Measurements from ENCODE around the gene TOP3A.

The TOP3A gene

DNA sequence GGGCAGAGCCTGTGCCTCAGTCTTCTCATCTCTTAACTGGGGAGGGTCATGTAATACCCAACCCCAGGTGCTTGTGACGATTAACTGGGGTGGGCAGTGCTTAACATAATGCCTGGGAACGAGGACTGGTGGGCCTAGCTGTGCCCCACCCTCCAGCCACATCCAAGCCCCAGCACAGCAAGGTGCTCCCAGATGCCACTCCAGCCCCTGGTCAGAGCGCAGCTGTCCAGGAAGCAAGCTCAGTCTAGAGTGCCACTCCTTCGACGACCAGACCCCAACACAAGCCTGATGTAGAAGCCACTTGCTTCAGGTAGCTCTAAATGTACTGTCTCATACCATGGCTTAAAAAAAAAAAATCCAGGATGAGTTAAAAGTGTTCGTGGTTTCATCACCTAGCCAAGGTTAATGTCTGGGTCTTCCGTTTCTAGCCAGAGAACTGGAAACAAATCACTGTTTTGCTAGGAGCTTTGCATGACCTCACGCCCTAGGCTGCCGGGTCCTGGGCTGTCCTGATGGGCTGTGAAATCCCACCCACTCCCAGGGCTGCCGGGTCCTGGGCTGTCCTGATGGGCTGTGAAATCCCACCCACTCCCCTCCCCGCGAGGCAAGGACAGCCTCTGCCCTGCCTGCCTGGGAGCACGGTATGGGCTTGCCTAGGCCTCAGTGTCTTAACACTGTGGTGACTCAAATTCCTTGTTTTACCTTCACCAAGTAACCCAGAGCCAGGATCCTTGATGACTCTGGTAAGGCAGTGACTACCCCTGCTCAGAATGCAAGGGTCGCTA is 46.7 kb downstream of the TOP3A start:
- TF ChIP-seq, protein P1, sequence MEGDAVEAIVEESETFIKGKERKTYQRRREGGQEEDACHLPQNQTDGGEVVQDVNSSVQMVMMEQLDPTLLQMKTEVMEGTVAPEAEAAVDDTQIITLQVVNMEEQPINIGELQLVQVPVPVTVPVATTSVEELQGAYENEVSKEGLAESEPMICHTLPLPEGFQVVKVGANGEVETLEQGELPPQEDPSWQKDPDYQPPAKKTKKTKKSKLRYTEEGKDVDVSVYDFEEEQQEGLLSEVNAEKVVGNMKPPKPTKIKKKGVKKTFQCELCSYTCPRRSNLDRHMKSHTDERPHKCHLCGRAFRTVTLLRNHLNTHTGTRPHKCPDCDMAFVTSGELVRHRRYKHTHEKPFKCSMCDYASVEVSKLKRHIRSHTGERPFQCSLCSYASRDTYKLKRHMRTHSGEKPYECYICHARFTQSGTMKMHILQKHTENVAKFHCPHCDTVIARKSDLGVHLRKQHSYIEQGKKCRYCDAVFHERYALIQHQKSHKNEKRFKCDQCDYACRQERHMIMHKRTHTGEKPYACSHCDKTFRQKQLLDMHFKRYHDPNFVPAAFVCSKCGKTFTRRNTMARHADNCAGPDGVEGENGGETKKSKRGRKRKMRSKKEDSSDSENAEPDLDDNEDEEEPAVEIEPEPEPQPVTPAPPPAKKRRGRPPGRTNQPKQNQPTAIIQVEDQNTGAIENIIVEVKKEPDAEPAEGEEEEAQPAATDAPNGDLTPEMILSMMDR (IDR thresholded peaks at IDR 0.05; ENCODE audit: low read depth, low read length): no peak
- H3K4me1 ChIP-seq: no peaks in the 10 kb centered on the region
- DNase-seq: no peak
- no peaks in the 10 kb centered on the region for H3K36me3 ChIP-seq
- H3K9me3 ChIP-seq: no peaks in the 10 kb centered on the region
- no peaks in the 10 kb centered on the region for H3K27me3 ChIP-seq
- no peak overlapping the region for H3K4me3 ChIP-seq (ENCODE audit: low read depth, low read length)

DNA sequence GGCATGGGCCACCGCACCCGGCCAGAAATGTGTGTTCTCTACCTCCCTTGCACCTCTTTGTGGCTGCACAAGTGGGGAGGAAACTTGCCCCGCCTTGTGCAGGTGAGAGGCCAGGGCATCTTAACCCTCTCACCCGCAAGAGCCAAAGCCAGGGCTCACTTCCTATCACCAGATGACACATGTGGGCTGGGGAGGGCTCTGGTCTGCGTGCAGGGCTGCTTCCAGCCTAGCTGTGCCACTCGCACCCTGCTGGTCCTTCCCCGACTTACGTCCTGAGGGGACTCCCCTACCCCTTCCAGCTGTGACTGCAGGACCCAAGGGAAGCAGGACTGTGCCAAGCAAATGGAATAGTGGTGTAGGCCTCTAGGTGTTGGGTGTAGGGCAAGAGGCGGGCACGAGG is 47.4 kb downstream of the TOP3A start:
- H3K4me1 ChIP-seq: no peaks in the 10 kb centered on the region
- TF ChIP-seq, protein P1 (IDR thresholded peaks at IDR 0.05; ENCODE audit: low read depth, low read length): no peak
- peak; percentile 36 for DNase-seq
- H3K4me3 ChIP-seq (ENCODE audit: low read depth, low read length): no peak overlapping the region
- H3K36me3 ChIP-seq: no peaks in the 10 kb centered on the region
- H3K27me3 ChIP-seq: no peaks in the 10 kb centered on the region
- H3K9me3 ChIP-seq: no peaks in the 10 kb centered on the region

DNA sequence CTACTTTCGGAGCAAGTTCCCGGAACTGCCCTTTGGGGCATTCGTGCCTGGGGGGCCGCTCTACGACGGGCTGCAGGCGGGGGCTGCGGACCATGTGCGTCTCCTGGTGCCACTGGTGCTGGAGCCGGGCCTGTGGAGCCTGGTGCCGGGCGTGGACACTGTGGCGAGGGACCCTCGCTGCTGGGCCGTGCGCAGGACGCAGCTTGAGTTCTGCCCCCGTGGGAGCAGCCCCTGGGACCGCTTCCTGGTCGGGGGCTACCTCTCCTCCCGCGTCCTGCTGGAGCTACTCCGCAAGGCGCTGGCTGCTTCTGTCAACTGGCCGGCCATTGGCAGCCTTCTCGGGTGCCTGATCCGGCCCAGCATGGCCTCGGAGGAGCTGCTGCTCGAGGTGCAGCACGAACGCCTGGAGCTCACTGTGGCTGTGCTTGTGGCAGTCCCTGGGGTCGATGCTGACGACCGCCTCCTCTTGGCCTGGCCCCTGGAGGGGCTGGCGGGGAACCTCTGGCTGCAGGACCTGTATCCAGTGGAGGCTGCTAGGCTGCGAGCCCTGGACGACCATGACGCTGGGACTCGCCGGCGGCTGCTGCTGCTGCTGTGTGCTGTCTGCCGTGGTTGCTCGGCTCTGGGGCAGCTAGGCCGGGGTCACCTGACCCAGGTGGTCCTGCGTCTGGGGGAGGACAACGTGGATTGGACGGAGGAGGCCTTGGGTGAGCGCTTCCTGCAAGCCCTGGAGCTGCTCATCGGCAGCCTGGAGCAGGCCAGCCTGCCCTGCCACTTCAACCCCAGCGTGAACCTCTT is 50.7 kb downstream of the TOP3A start:
- Histone ChIP-seq H3K36me3 (no peaks in the 10 kb centered on the region), H3K4me3 (ENCODE audit: low read depth, low read length) (no peak overlapping the region), H3K9me3 (no peaks in the 10 kb centered on the region), H3K4me1 (no peaks in the 10 kb centered on the region), H3K27me3 (no peaks in the 10 kb centered on the region)
- TF ChIP-seq, protein P1 (IDR thresholded peaks at IDR 0.05; ENCODE audit: low read depth, low read length): no peak
- no peak for DNase-seq

DNA sequence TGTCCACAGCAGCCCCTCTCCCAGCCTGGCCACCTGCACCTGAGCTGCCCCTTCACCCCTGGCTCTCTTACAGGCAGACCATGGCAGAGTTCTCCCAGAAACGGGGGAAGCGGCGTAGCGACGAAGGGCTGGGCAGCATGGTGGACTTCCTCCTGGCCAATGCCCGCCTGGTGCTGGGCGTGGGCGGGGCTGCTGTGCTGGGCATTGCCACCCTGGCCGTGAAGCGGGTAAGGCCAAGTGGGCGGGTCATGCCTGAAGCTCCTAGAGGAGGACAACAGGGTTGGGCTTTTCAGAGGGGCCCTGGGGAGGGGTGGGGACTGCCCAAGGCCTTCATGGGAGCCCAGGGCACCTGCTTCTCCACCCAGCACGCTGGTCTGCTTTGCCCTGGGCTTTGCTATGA is 52.2 kb downstream of the TOP3A start:
- TF ChIP-seq, protein P1 (IDR thresholded peaks at IDR 0.05; ENCODE audit: low read depth, low read length): no peak
- Histone ChIP-seq H3K36me3 (no peaks in the 10 kb centered on the region), H3K27me3 (no peaks in the 10 kb centered on the region), H3K4me3 (ENCODE audit: low read depth, low read length) (no peak overlapping the region), H3K4me1 (no peaks in the 10 kb centered on the region; the same call in 1 of the 2 replicates), H3K9me3 (no peaks in the 10 kb centered on the region)
- DNase-seq: no peak

DNA sequence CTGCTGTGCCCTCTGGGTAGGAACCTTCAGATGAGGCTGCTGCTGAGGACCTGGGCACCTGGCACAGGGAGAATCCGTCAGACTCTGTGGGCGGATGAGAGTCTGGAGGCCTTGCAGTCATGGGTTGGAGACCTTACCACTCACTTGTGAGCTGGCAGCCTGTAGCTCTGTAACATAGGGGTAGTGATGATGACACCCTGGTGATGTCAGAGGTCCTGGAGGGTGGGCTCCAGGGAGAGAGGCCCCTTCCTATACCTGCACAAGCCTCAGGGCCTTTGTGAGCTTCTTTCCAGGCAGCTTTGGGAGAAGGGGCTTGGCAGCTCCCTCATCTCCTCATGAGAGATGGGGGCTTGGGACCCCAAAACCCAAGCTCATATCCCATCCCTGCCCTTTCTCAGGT is 52.7 kb downstream of the TOP3A start:
- no peaks in the 10 kb centered on the region for H3K9me3 ChIP-seq
- H3K4me3 ChIP-seq (ENCODE audit: low read depth, low read length): no peak overlapping the region
- DNase-seq: no peak
- no peaks in the 10 kb centered on the region for H3K27me3 ChIP-seq
- no peaks in the 10 kb centered on the region for H3K36me3 ChIP-seq
- TF ChIP-seq, protein P1 (IDR thresholded peaks at IDR 0.05; ENCODE audit: low read depth, low read length): no peak
- H3K4me1 ChIP-seq: no peaks in the 10 kb centered on the region; the same call in 1 of the 2 replicates

DNA sequence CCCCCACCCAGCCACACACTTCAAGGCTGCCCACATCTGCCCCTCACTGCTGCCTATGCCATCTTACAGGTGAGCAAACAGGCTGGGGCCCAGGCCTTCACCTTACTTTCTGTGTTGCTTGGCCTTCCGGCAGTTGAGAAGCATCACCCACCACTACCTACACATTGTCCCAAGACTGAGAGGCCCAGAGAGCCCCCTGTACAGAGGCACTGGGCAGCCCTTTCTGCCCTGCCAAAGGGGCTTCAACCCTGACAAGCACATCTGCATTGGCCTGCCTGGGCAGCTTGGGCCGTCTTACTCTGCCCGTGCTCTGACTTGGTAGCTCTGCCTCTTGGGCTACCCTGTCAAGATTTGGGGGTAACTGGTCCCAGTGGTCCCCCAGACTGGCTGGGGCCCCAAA is 53.1 kb downstream of the TOP3A start:
- Histone ChIP-seq H3K9me3 (no peaks in the 10 kb centered on the region), H3K4me3 (ENCODE audit: low read depth, low read length) (no peak overlapping the region), H3K4me1 (no peaks in the 10 kb centered on the region; the same call in 1 of the 2 replicates), H3K27me3 (no peaks in the 10 kb centered on the region), H3K36me3 (no peaks in the 10 kb centered on the region)
- TF ChIP-seq, protein P1 (IDR thresholded peaks at IDR 0.05; ENCODE audit: low read depth, low read length): no peak
- no peak for DNase-seq

Data from BE2C (cell line).